GM21717 (cell line): Measurements from ENCODE around the gene NCAM2.
"Not testable (repeated sequence)": the region's sequence is repeated elsewhere in the genome, so short reads cannot be mapped to it uniquely, and the experiment has no call there.

Source experiments
- ATAC-seq: cut with Tn5 transposase; IDR thresholded peaks from one replicate; pipeline ENCODE4 v1.9.1; 2021; ENCODE audit warnings: mild to moderate bottlenecking, moderate library complexity; ENCODE audit not compliant: unreplicated experiment

The NCAM2 gene

DNA sequence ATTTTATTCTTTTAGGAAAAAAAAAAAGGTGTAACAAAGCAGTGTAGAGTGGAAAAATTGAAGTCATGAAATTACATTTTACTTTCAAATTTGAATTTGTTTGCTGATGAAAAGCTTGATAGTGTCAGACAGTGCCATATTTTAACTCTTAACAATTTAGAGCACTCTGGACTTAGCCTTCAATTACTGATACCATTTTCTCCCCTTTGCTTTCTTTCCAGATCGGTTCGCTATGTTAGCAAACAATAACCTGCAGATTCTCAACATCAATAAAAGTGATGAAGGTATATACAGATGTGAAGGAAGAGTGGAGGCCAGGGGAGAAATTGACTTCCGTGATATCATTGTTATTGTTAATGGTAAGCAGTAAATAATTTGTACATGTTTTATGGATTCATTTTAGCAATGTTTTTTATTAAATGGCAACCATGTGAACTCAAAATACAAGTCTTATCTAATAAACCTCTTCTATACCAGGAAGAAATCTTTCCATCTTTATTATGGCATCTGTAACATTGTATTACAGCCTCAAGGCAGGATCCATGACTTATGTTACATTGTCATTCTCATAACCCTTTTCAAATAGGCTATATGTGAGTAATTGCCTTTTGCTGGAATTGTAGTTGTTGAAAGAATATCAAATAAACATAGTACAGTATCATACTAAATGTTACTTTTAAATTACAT is 293.8 kb downstream of the NCAM2 start:
- ATAC-seq = no peak

DNA sequence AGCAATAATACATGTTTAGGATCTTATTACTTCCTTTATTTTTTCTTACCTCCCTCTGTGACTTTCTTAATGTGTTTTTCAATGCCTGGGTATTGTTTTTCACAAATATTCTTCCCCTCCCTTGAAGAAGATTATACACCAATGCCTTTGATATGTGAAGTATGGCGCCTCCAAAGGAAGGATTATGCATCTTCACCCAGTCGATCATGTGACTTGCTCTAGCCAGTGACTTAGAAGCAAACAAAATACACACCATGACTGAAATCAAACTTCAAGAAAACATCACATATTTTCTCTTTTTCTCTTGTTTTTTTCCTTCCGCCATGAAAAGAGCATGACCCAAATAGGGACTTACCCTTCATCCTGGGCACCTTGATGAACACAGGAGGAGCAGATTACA is 297.1 kb downstream of the NCAM2 start:
- ATAC-seq = no peak

DNA sequence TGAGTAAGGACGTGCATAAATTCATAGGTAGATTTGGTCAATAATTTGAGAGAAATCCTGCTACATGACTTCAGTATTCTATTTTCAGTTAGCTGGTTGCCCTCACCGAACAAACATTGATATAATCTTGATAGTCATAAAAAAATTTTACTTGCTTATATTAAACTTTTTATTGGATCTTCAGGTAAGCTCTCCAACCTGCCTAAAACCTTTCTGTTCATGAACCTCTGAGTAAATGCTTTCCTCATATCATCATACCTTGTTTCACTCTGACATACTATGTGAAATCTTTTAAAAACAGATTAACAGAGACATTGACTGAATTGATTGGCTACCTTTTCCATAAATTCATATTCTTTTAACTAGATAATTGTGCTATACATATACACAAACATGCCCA is 299.0 kb downstream of the NCAM2 start:
- no peak for ATAC-seq

DNA sequence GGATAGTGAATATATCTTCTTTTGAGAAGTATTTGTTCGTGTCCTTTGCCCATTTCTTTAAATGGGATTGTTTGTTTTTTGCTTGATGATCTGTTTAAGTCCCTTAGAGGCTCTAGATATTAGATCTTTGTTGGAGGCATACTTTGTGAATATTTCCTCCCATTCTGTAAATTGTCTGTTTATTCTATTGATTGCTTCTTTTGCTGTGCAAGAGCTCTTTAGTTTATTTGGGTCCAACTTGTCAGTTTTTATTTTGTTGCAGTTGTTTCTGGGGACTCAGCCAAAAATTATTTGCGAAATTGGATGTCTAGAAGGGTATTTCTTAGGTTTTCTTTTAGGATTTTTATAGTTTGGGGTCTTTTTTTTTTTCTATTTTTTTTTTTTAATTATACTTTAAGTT is 302.8 kb downstream of the NCAM2 start:
- ATAC-seq = no peak

DNA sequence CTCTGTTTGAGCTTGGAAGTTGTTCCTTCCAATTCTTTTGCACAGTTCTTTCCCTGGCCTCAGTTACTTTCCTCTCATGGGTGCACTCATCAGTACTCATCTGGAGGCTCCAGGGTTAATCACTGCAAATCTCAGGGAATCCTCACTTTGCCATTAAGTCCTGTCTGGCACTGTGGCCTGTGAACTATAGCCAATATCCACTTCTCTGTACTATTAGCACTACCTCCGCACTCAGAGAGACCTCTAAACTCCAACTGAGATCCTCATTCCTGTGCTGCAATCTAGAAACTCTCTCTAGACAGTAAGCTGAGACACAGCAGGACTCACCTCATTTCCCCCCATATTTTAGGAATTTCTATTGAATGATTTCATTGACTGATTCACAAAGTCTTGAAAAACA is 311.3 kb downstream of the NCAM2 start:
- ATAC-seq = no peak

DNA sequence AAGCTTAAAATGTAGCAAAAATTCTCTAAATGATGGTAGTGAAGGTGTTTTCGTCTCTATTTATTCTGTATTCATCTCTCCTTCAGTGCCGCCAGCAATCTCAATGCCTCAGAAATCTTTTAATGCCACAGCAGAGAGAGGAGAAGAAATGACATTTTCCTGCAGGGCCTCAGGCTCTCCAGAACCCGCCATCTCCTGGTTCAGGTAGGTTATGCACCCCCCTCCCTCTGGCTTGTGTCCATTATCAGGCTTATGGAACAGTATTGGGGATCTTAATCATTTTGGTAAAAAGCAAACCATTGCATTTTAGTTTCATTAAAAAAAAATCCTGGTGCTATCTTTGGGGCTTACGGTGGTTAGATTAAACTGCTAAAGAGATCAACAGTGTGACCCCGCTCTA is 326.1 kb downstream of the NCAM2 start:
- no peak for ATAC-seq

DNA sequence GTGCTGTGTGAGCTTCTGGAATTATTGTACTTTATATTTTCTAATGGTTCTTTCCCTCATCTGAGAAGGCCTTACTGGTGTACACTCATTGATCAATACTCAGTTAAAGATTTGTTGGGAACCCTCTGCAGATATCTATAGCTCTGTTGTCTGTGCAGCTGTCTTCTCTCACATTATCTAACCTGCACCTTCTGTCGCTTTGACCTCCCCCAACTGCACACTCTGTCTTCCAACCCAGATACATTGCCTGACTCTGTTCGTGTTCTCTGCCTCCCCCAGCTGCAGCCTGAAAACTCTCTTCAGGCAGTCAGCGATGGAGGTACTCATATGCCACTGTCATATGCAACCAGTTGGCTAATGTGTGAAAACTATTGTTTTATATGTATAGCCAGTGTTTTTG is 334.3 kb downstream of the NCAM2 start:
- ATAC-seq = no peak

DNA sequence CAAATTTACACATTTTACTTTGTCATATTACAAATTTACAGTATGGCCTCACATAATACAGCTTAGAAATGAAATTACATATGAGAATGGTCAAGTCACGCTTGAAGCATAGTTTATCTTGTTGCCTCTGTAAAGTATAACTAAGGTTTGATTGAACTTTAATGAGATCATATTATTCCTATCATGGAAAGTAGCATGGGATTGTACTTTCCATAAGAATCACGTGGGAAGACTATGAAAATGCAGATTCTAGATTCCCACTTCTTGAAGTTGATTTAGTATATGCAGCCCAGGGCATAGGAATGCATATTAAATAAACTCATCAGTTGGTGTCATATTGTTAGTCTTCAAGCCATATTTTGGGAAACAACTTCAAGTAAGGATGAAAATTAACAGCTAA is 342.8 kb downstream of the NCAM2 start:
- ATAC-seq = no peak

DNA sequence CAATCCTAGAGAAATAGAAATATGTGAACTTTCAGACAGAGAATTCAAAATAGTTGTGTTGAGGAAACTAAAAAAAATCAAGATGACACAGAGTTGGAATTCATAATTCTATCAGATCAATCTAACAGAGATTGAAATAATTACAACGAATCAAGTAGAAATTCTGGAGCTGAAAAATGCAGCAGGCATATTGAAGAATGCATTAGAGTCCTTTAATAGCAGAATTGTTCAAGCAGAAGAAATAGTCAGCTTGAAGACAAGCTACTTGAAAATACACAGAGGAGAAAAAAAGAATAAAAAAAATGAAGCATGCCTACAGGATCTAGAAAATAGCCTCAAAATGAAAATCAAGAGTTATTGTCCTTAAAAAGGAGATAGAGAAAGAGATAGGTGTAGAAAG is 347.1 kb downstream of the NCAM2 start:
- ATAC-seq = no peak

DNA sequence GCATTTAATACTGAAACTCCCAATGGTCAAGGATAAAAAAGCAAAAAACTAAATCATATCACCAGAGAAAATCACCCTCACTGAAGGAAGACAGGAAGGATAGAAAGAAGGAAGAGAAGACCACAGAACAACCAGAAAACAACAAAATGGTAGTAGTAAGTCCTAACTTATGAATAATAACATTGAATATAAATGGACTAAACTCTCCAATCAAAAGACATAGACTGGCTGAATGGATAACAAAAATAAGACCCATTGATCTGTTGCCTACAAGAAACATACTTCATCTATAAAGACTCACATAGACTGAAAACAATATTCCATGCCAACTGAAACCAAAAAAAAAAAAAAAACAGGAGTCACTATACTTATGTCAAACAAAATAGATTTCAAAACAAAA is 347.7 kb downstream of the NCAM2 start:
- no peak for ATAC-seq

DNA sequence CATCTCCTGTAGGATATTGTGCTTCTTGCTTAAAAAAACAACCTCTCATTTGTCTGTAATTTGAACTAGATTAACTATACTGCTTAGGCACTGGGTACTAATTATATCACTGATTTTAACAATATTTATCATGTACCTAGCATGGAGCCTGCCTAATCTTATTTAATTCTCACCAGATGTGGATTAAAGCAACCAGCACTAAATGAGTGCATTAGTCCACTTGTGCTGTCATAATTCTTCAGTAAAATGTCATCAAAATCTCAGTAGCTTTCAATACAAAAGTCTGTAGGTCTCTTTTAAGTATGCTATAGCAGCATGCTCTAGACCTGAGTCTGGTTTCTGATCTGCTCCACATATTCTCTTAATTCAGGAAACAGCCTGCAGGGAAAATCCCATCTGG is 368.1 kb downstream of the NCAM2 start:
- no peak for ATAC-seq

DNA sequence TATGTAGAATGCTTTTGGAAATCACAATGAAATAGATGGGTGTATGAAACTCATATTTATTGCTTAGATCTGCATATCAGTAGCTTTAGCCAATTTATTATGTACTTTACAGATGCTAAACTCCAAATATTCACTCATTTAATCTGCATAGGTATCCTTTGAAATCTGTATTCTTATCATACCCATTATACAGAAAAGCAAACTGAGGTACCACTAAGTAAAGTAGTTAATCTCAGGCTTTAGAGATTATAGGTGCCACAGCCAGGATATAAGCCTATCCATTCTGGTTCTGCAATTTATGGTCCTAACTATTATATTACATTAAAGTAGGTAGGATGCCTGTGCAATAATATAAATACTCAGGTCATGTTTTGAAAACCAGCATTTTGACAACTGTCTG is 369.4 kb downstream of the NCAM2 start:
- ATAC-seq = no peak

DNA sequence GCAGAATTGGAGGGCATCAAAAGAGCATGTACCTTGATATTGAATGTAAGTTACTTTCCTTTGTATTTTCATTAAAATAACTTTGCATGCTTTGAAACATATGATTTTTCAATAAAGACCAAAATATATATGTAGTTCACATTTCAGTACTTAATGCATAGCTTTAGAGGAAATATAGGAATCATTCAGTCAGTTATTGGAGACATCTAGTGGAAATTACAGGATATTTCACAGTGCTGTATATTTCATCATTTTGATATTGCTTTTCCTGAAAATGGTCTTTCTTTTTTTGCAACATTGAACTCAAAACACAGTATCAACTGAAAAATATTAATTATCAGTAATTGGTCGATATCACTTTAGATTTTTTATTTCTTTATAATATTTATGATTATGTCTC is 375.8 kb downstream of the NCAM2 start:
- ATAC-seq = no peak

DNA sequence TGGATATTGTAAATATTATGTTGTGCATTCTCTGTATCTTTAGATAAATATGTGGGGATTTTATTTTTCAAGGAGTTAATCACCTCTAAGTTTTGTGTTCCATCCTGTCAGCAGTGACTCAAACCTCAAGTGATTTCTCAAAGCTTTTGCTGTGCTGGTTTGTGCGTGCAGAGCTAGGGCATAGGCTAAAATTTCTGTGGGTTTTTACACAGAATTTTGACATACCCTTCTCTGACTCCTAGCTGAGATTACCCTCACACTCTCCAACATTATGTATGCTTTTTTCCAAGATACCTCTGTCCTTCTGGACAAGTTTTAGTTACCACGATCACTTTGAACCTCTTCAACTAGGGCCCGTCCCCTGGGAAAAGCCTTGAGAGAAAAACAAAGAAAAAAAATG is 384.9 kb downstream of the NCAM2 start:
- ATAC-seq = no peak

DNA sequence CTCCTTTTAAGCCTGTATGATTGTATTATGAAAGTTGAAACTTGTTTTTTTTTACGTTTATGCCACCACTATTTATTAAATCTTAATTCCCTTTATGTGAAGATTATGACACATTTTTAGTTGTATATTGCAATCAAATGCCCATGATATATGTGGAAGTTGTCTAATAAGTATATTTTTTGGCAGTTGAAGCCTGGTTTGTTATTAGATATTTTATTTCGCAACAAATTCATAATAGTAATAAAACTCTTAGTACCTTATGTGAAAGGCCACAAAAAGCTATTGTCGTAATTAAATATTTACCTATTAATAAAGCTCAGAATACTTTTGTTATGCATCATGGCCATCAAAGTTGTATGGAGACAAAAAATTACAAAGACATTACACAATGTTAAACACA is 386.8 kb downstream of the NCAM2 start:
- no peak for ATAC-seq

DNA sequence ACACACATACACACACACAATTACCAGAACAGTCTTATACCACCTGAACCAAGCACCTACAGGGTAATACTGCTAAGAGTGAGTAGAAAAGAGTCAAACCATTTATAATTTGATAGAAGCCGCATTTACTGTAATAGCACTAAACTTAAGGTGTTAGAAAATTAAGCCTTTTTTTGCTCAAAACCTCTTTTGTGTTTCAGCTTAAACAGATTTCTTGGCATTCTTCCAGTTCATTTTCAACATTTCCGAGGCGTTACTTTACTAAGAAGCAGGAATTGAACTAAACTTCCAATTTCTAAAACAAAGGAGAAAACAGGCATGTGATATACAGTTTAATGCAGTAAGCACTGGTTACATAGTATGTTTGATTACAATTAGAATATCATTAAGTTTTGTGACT is 387.2 kb downstream of the NCAM2 start:
- ATAC-seq = no peak

DNA sequence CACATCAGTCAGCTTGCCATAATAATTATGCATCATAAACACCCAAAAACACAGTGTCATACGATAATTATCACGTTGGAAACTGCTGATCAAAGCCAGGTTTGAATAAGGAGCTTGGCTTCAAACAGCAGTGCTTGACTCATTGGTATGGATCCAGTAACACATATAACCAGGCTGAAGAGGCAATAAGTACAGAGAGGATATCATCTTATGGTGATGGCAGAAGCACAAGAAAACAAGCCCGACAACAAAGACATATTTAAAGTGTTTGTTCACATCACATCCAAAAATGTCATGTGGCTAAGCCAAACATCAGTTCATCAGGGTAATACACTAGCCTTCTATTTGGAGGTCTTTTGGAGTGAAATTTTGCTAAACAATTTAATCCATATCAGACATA is 389.7 kb downstream of the NCAM2 start:
- ATAC-seq = no peak

DNA sequence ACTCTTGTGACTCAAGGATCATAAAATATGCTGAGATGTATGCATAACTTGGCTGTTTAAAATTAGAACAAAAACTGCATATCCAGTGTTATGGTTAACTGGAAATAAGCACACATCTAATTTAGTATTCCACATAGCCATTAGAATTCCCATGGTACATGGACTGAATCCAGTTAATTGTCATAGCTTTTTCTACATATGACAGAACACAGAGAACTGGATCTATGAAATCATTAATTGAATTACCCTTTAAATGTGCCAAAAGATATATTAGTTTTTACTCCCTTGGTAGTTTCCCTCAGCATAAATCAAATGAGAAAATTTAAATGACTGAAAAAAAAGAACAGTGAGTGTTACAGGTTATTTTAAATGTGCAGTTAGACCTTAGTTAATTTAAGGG is 395.9 kb downstream of the NCAM2 start:
- no peak for ATAC-seq

DNA sequence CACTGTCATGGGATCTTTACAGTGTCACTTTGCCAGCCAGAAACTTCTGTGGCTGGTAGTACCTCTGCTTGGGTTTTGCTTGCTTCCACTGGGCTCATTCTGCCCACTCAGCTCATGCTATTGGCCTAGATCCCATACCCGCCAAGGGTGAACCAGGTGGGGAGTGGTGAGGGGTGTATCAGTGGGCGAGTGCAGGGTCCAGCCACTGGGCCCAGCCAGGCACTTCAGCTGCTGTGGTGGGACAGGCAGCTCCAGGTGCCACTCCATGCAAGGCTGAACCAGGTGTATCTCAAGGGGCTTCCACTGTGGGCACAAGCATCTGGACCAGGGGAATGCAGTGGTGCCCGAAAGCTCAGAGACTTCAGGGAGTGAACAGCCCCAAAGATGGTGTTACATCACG is 398.2 kb downstream of the NCAM2 start:
- ATAC-seq = no peak

DNA sequence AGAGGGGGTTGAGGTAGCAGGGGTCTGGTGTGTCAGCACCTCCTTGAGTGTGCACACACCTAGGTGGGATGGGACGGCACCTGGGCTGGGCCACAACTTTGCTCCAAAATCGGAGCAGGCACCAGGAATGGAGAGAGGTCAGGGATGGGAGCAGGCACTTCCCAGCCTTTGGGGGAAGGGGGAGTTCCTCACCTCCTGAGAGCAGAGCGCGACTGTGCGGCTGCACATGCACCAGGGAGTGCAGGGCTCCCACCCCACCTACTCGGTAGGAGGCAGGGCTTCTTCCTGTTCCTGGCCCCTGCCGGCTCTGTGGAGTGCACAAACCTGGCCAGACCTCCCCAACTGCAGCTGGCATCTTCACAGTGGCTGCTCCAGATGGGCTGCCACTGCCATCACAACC is 399.3 kb downstream of the NCAM2 start:
- no peak for ATAC-seq

DNA sequence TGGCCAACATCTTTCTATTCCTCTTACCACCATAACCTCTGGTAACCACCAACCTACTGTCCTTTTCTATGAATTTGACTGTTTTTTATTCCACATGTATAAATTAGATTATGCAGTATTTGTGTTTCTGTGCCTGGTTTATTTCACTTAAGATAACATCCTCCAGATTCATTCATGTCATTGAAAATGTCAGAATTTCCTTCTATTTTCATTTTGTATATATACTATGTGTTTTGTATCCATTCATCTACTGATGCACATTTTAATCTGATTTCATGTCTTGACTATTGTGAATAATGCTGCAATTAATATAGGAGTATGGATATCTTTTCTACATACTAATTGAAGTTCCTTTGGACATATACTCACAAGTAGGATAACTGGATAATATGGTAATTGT is 403.2 kb downstream of the NCAM2 start:
- ATAC-seq = no peak

DNA sequence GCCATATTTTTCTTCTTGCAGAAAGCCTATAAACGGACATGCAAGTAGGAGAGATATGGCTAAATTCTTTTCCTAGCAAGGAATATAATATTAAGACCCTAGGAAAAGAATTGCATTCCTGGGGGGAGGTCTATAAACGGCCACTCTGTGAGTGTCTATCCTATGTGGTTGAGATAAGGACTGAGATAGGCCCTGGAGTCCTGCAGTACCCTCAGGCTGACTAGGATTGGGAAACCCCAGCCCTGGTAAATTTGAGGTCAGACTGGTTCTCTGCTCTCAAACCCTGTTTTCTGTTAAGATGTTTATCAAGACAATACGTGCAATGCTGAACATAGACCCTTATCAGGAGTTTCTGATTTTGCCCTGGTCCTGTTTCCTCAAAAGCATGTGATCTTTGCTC is 404.0 kb downstream of the NCAM2 start:
- not testable (repeated sequence) for ATAC-seq

DNA sequence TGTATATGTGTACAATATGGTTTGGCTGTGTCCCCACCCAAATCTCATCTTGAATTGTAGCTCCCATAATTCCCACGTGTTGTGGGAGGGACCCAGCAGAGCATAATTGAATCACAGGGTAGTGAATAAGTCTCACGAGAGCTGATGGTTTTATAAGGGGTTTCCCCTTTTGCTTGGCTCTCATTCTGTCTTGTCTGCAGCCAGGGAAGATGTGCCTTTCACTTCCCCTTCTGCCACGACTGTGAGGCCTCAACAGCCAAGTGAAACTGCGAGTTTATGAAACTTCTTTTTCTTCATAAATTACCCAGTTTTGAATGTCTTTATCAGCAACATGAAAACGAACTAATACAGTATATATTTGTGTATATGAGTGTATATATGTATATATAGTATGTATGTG is 406.1 kb downstream of the NCAM2 start:
- not testable (repeated sequence) for ATAC-seq

DNA sequence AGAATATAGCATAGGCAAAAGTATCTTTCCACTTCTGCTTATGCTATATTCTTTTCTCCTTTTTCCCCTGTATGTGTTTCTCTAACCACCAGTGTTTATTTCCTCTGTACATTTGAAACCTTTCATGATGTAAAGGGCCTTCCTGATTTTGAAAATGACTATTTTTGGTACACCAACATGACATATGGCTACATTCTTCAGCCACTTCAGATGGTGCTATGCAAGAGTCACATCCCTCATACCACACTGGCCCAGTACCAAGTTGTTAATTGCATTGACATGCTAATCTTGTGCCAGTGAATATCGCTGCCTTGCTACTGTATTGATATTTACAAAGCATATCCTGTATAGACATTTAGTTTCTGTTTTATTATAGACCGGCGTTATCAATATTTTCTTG is 408.7 kb downstream of the NCAM2 start:
- ATAC-seq = no peak
